Left lung (tissue), 10 donors: ENCODE measurements around the gene NTRK2. TPM values are rescaled to one million over a fixed set of nuclear protein-coding genes. Genes with fewer than 3 reads are reported as not detected.

Experiments
- ATAC-seq: fragments of 200-7000 bp; cut with Tn5 transposase; one replicate; pipeline ENCODE4 v1.9.1; 2020; ENCODE audit warnings: moderate library complexity
- DNase-seq, 4 donors: peaks; one replicate each; pipeline ENCODE4 v3.0.0-alpha.2; 2013 to 2020
- H3K27ac ChIP-seq, 2 donors: fragments of 200-600 bp; sonication (generic) in 1 of 2; one replicate each; pipeline versions ENCODE4 v1.5.0 to v1.8.0; 2020 to 2021
- H3K27me3 ChIP-seq, 2 donors: fragments of 200-600 bp; sonication (generic) in 1 of 2; one replicate each; pipeline versions ENCODE4 v1.5.0 to v1.8.0; 2020 to 2021
- H3K36me3 ChIP-seq, 2 donors: fragments of 200-600 bp; sonication (generic) in 1 of 2; one replicate each; pipeline versions ENCODE4 v1.5.0 to v1.8.0; 2020 to 2021
- H3K4me1 ChIP-seq, 2 donors: fragments of 200-600 bp; one replicate each; pipeline ENCODE4 v1.8.0; 2021
- H3K4me3 ChIP-seq, 2 donors: fragments of 200-600 bp; sonication (generic) in 1 of 2; one replicate each; pipeline versions ENCODE4 v1.5.0 to v1.8.0; 2020 to 2021; ENCODE audit warnings: mild to moderate bottlenecking in 1 of 2
- H3K9me3 ChIP-seq, 2 donors: fragments of 200-600 bp; sonication (generic) in 1 of 2; one replicate each; pipeline versions ENCODE4 v1.5.0 to v1.8.0; 2020 to 2021
- intact Hi-C, 2 donors: fragments of 100-400 bp; cut with DNase I; formaldehyde crosslinking; loops; one replicate each; pipeline versions ENCODE4 v1.11.2 to v1.14.2; 2022
- polyA plus RNA-seq, 6 donors: library from polyadenylated mRNA; unstranded; fragments of 120-200 nt; gene quantifications; one replicate each; pipeline ENCODE4 v1.2.1, GENCODE V29; 2013; ENCODE audit not compliant: insufficient read length in 6 of 6
- total RNA-seq, 2 donors: library from RNA; stranded (reverse); fragmentation: NEBNext Ultra II Directional; extraction: Animal tissue kit (Norgen Biotek cat#: 25700); gene quantifications; one replicate each; pipeline ENCODE4 v1.2.1, GENCODE V29; 2021
- TF ChIP-seq, protein P1 (sequence below), 2 donors: fragments of 200-600 bp; sonication (generic) in 1 of 2; IDR thresholded peaks; one replicate each; pipeline versions ENCODE4 v1.5.0 to v1.8.0; 2021; ENCODE audit warnings: antibody characterized with exemption in 2 of 2
- donor health status: DM: no; HTN: yes; CAD: no.
- donor health status: DM: no; HTN: no; CAD: no.

The NTRK2 gene
- total and polyA plus RNA-seq, 8 donors: 0.29 to 3.8 (median 1.7) TPM

DNA sequence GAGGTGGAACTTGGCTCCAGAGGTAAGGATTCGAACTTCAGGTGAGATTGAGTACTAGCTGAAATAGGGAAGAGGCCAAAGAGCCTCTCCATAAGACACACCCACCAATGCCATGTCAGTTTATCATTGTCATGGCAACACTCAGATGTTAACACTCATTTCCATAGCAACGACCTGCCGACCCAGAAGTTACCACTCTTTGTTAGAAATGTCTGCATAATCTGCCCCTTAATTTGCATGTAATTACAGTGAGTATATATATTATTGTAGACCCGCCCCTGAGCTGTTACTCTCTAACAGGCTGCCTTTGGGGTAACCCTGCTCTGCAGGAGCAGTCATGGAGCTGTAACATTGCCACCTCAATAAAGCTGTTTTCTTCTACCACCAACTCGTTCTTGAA is 10.2 kb upstream of the NTRK2 start:
- peaks cover 0 to 7% of the 10 kb centered on the region in 2 donors for H3K27me3 ChIP-seq
- intact Hi-C loops: no loop called here
- H3K36me3 ChIP-seq: no peaks in the 10 kb centered on the region
- TF ChIP-seq, protein P1, sequence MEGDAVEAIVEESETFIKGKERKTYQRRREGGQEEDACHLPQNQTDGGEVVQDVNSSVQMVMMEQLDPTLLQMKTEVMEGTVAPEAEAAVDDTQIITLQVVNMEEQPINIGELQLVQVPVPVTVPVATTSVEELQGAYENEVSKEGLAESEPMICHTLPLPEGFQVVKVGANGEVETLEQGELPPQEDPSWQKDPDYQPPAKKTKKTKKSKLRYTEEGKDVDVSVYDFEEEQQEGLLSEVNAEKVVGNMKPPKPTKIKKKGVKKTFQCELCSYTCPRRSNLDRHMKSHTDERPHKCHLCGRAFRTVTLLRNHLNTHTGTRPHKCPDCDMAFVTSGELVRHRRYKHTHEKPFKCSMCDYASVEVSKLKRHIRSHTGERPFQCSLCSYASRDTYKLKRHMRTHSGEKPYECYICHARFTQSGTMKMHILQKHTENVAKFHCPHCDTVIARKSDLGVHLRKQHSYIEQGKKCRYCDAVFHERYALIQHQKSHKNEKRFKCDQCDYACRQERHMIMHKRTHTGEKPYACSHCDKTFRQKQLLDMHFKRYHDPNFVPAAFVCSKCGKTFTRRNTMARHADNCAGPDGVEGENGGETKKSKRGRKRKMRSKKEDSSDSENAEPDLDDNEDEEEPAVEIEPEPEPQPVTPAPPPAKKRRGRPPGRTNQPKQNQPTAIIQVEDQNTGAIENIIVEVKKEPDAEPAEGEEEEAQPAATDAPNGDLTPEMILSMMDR (IDR thresholded peaks at IDR 0.05): no peak
- H3K27ac ChIP-seq: no peak overlapping the region
- DNase-seq: no peak
- H3K9me3 ChIP-seq: peaks cover 0 to under 1% of the 10 kb centered on the region in 2 donors
- no peaks in the 10 kb centered on the region for H3K4me1 ChIP-seq
- H3K4me3 ChIP-seq: no peak overlapping the region
- no peak for ATAC-seq

DNA sequence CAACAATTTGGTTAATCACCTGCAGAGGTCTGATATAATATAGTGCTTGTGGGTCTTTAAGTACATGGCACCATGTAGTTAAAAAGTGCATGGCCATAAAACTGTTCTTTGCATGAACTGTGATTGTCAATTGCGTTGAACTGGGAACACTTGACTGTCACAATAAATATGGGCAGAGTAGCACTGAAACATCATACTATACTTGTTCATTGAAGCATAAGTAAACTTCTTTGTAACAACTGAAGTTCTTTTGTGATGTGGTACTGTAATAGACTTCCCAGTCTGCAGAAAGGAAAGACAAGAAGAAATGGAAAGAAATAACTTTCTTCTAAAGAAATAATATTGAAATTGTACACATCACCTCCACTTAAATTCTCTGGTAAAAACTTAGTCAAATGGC is 9.8 kb upstream of the NTRK2 start:
- H3K9me3 ChIP-seq: peaks cover 0 to 2% of the 10 kb centered on the region in 2 donors
- no peak for DNase-seq
- no peak for ATAC-seq
- no peaks in the 10 kb centered on the region for H3K4me1 ChIP-seq
- no peak overlapping the region for H3K4me3 ChIP-seq
- H3K27me3 ChIP-seq: peaks cover 0 to 7% of the 10 kb centered on the region in 2 donors
- intact Hi-C loops: no loop called here
- TF ChIP-seq, protein P1 (IDR thresholded peaks at IDR 0.05): no peak
- no peak overlapping the region for H3K27ac ChIP-seq
- H3K36me3 ChIP-seq: no peaks in the 10 kb centered on the region

DNA sequence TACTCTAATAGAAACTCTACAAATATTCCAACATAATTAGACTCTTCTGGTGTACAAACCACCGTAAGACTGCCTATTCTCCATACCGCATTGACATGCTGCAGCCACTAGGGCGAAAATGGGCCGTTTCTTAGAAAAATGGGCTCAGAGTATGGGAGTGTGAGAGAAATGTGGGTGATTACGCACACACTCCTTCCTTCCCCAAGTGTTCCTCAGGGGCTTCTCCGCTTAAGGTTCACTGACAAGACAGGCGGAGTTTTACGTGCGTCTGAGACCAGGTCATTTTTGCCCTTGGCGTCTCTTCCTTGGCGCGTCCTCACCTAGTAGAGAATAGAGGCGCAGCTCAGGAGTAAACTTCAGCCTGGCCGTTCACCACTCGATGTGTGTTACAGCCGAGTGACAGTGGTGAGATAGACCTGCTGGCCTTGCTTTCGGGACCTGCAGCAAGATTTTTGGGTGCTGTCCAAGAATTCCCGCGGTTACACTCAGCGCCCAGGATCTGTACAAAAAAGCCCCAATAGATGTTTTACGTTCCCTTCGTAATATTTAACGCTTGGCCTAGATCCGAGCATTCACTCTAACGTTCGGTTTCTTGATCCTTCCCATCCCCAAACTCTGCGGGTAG is 1.8 kb upstream of the NTRK2 start:
- H3K27me3 ChIP-seq: peaks cover 49 to 69% of the 10 kb centered on the region in 2 donors

DNA sequence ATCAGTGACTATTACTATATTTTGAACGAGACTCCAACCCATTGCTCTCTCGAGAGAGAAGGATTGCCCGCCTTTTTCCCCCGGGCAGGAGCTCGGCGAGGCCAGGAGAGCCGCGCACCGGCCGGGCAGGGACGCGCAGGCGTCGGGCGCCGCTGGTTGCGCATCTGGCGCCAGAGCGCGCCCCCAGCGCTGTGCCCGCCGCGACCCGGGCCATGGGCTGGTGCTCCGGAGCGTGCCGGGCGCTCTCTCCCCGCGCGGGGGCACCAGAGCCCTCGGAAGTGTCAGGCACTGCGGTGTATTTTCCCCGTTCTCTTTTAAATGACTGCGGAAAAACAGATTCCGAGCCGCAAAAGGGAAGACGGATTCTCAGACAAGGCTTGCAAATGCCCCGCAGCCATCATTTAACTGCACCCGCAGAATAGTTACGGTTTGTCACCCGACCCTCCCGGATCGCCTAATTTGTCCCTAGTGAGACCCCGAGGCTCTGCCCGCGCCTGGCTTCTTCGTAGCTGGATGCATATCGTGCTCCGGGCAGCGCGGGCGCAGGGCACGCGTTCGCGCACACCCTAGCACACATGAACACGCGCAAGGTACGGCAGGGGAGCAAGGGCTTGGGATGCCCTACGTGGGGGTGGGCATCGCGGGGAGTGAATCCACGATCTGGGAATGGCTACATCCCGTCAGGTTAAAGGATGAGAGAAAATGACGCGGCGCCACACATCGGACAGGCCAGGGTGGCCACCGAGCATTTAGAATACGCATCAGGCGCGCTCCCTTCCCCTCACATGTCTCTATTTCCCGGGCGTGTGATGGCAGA is 1.1 kb upstream of the NTRK2 start:
- TF ChIP-seq, protein P1 (IDR thresholded peaks at IDR 0.05): peak; percentile 34 to 66
- peaks cover 0 to 4% of the 10 kb centered on the region in 2 donors for H3K9me3 ChIP-seq
- H3K27me3 ChIP-seq: peaks cover 53 to 76% of the 10 kb centered on the region in 2 donors
- peak; percentile 35 to 83 (median 64) for DNase-seq
- H3K27ac ChIP-seq: peak overlapping the region in 1 of 2 donors; percentile 5
- H3K36me3 ChIP-seq: no peaks in the 10 kb centered on the region
- H3K4me3 ChIP-seq: peak overlapping the region; percentile 17 to 46
- peak; percentile 94 for ATAC-seq
- intact Hi-C loops: no loop called here
- H3K4me1 ChIP-seq: peaks cover 14 to 31% of the 10 kb centered on the region in 2 donors

More for the DNA sequence above, 1.8 kb upstream of the NTRK2 start:
- intact Hi-C loops: no loop called here
- H3K27ac ChIP-seq: no peak overlapping the region
- ATAC-seq (peak; percentile 8), DNase-seq (no peak)
- peaks cover 14 to 31% of the 10 kb centered on the region in 2 donors for H3K4me1 ChIP-seq
- peak overlapping the region in 1 of 2 donors; percentile 46 for H3K4me3 ChIP-seq
- no peaks in the 10 kb centered on the region for H3K36me3 ChIP-seq
- peaks cover 0 to 4% of the 10 kb centered on the region in 2 donors for H3K9me3 ChIP-seq
- TF ChIP-seq, protein P1 (IDR thresholded peaks at IDR 0.05): peak in 1 of 2 donors; percentile 13

DNA sequence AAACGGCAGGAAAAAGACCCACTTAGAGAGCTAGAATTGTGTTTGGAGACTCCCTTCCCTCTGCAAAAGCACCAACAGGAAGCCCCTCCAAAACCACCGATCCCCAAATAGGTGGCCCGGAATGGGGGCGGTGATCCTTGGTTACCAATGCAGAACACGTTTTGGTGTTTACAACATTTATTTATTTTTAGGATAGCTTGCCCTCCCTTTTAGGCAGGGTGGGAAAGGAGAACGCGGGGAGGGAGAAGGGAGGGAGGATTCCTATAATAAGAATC is 579 bp upstream of the NTRK2 start:
- peak overlapping the region in 1 of 2 donors; percentile 5 for H3K27ac ChIP-seq
- ATAC-seq: no peak
- DNase-seq: no peak
- intact Hi-C loops: no loop called here
- H3K4me1 ChIP-seq: peaks cover 14 to 31% of the 10 kb centered on the region in 2 donors
- no peaks in the 10 kb centered on the region for H3K36me3 ChIP-seq
- H3K9me3 ChIP-seq: peaks cover 0 to 4% of the 10 kb centered on the region in 2 donors
- TF ChIP-seq, protein P1 (IDR thresholded peaks at IDR 0.05): no peak
- H3K27me3 ChIP-seq: peaks cover 53 to 80% of the 10 kb centered on the region in 2 donors
- peak overlapping the region in 1 of 2 donors; percentile 46 for H3K4me3 ChIP-seq
